HG03442 (cell line): ENCODE data around the gene KCNJ15.
A peak's percentile ranks its signal among the peaks of the same experiment; 100 is the strongest.
"Not testable (repeated sequence)": the region's sequence is repeated elsewhere in the genome, so short reads cannot be mapped to it uniquely, and the experiment has no call there.

ENCODE experiments used
- ATAC-seq: cut with Tn5 transposase; IDR thresholded peaks from one replicate; pipeline ENCODE4 v1.9.1; 2021; ENCODE audit warnings: mild to moderate bottlenecking, moderate library complexity; ENCODE audit not compliant: unreplicated experiment

KCNJ15 gene

GRCh38 chr21:38244407-38244787, 12.4 kb upstream of the KCNJ15 start:
- ATAC-seq = no peak

GRCh38 chr21:38244885-38245869, 11.6 kb upstream of the KCNJ15 start:
- ATAC-seq = peak; percentile 84

- no peak for ATAC-seq
Measured at GRCh38 chr21:38246511-38246910, 10.3 kb upstream of the KCNJ15 start.

- not testable (repeated sequence) for ATAC-seq
Measured at GRCh38 chr21:38247054-38247453, 9.7 kb upstream of the KCNJ15 start.

GRCh38 chr21:38247738-38248510, 8.9 kb upstream of the KCNJ15 start:
- ATAC-seq = no peak

- peak; percentile 66 for ATAC-seq
Measured at GRCh38 chr21:38249256-38249655, 7.5 kb upstream of the KCNJ15 start.

GRCh38 chr21:38249696-38250278, 7.0 kb upstream of the KCNJ15 start:
- no peak for ATAC-seq

GRCh38 chr21:38250991-38251418, 5.8 kb upstream of the KCNJ15 start:
- ATAC-seq = no peak

GRCh38 chr21:38254970-38255369, 1.8 kb upstream of the KCNJ15 start:
- ATAC-seq = no peak

- ATAC-seq = no peak
Measured at GRCh38 chr21:38255571-38256117, 1.1 kb upstream of the KCNJ15 start.

- no peak for ATAC-seq
Measured at GRCh38 chr21:38257667-38258066, 876 bp downstream of the KCNJ15 start.

GRCh38 chr21:38258521-38259485, 2.0 kb downstream of the KCNJ15 start:
- ATAC-seq = no peak

GRCh38 chr21:38259665-38260064, 2.9 kb downstream of the KCNJ15 start:
- no peak for ATAC-seq

GRCh38 chr21:38260426-38260825, 3.6 kb downstream of the KCNJ15 start:
- ATAC-seq = no peak

GRCh38 chr21:38261851-38262250, 5.1 kb downstream of the KCNJ15 start:
- no peak for ATAC-seq

GRCh38 chr21:38263493-38263892, 6.7 kb downstream of the KCNJ15 start:
- no peak for ATAC-seq

GRCh38 chr21:38264571-38264970, 7.8 kb downstream of the KCNJ15 start:
- no peak for ATAC-seq

GRCh38 chr21:38265166-38265565, 8.4 kb downstream of the KCNJ15 start:
- no peak for ATAC-seq

GRCh38 chr21:38266732-38267131, 9.9 kb downstream of the KCNJ15 start:
- ATAC-seq = no peak
